HepG2 (cell line): Measurements from ENCODE around the gene GPR137. TPM values are rescaled to one million over a fixed set of nuclear protein-coding genes. Genes with fewer than 3 reads are reported as not detected.

Experiments
- ATAC-seq: fragments of 200-7000 bp; cut with Tn5 transposase; 3 replicates; pipeline ENCODE4 v1.9.1; 2020; ENCODE audit warnings: mild to moderate bottlenecking, moderate library complexity
- BruUV-seq: library from RNA; stranded (reverse); fragments of 400-500 nt; replicated peaks from 2 replicates; lab custom pipeline; 2021; lab: Mats Ljungman, UMichigan
- CTCF ChIA-PET: fragments of 300-600 bp; formaldehyde crosslinking; extraction: SDS; loops from one replicate; lab custom pipeline; 2021; ENCODE audit warnings: low total read pairs, inconsistent platforms, low intra/inter-chr PET ratio; lab: Yijun Ruan, JAX
- POLR2A ChIA-PET: fragments of 350-600 bp; sonication (Branson Sonifier 250); formaldehyde crosslinking; loops from one replicate; lab custom pipeline; 2020; ENCODE audit warnings: antibody characterized with exemption, inconsistent platforms; lab: Yijun Ruan, JAX
- DNase-seq: peaks from one replicate; pipeline ENCODE4 v3.0.0-alpha.2; 2015; ENCODE audit warnings: low spot score
- FAIRE-seq: peaks from 3 replicates; lab custom pipeline; 2011; peaks lifted over from hg19 to GRCh38; lab: Jason Lieb, UNC
- H2AFZ ChIP-seq: one replicate; pipeline ENCODE4 v1.6.1; 2011; ENCODE audit warnings: low read length, inconsistent platforms
- H3K27ac ChIP-seq: fragments of 300-600 bp; 3 replicates; pipeline ENCODE4 v1.8.0; 2011; ENCODE audit warnings: mixed run types, mild to moderate bottlenecking, mixed read lengths, low read length, inconsistent platforms; ENCODE audit not compliant: insufficient read depth; ENCODE audit errors: extremely low read length
- H3K27me3 ChIP-seq, 2 experiments: fragments of 200-600 bp in 1 of 2; 2 replicates in 1 of 2; 3 replicates in 1 of 2; pipeline versions ENCODE4 v1.6.0 to v1.8.0; 2011; ENCODE audit warnings: low read length in 2 of 2, mild to moderate bottlenecking in 2 of 2, moderate library complexity in 2 of 2, inconsistent platforms in 1 of 2; ENCODE audit not compliant: insufficient read depth in 2 of 2, control insufficient read depth in 1 of 2
- H3K36me3 ChIP-seq, 2 experiments: fragments of 200-600 bp in 1 of 2; replicated peaks in 1 of 2; 2 replicates in 1 of 2; 3 replicates in 1 of 2; pipeline versions ENCODE4 v1.5.1 to v1.8.0; 2011; ENCODE audit warnings: low read length in 2 of 2, inconsistent platforms in 1 of 2; ENCODE audit not compliant: insufficient read depth in 2 of 2, control insufficient read depth in 1 of 2
- H3K4me1 ChIP-seq: 2 replicates; pipeline ENCODE4 v1.5.1; 2012; ENCODE audit warnings: low read length, inconsistent platforms; ENCODE audit not compliant: insufficient read depth
- H3K4me2 ChIP-seq: 2 replicates; pipeline ENCODE4 v1.6.0; 2011; ENCODE audit warnings: low read depth, low read length, inconsistent platforms
- H3K4me3 ChIP-seq, 3 experiments: fragments of 200-600 bp in 1 of 3; sonication (generic), shearing (Covaris generic) in 1 of 3; replicated peaks in 1 of 3; 2 replicates each; pipeline ENCODE4 v1.5.1; 2011 to 2016; ENCODE audit warnings: low read length in 3 of 3, inconsistent platforms in 2 of 3, low read depth in 2 of 3, mild to moderate bottlenecking in 2 of 3, control low read depth in 1 of 3, mixed read lengths in 1 of 3; ENCODE audit not compliant: insufficient read depth in 1 of 3
- H3K79me2 ChIP-seq: one replicate; pipeline ENCODE4 v1.6.1; 2011; ENCODE audit warnings: low read length, inconsistent platforms; ENCODE audit not compliant: insufficient read depth
- H3K9ac ChIP-seq: 2 replicates; pipeline ENCODE4 v1.6.0; 2011; ENCODE audit warnings: mild to moderate bottlenecking, low read depth, low read length, inconsistent platforms; ENCODE audit not compliant: insufficient read depth
- H3K9me3 ChIP-seq: 2 replicates; pipeline ENCODE4 v1.5.1; 2012; ENCODE audit warnings: mild to moderate bottlenecking, low read length
- H4K20me1 ChIP-seq: 2 replicates; pipeline ENCODE4 v1.6.0; 2011; ENCODE audit warnings: inconsistent platforms, mild to moderate bottlenecking, low read length, moderate library complexity; ENCODE audit not compliant: insufficient read depth
- DZIP1 ChIP-seq: sonication (generic); formaldehyde crosslinking; IDR thresholded peaks from 2 replicates; pipeline ENCODE4 v1.5.0; 2020; ENCODE audit warnings: mild to moderate bottlenecking, missing genetic modification reagents
- EP300 ChIP-seq, 3 experiments: sonication (generic) in 1 of 3; formaldehyde crosslinking in 1 of 3; IDR thresholded peaks; 2 replicates each; pipeline versions ENCODE4 v1.5.1 to v1.6.1; 2011 to 2020; ENCODE audit warnings: low read depth in 2 of 3, low read length in 2 of 3, borderline replicate concordance in 1 of 3, improper control_type of control experiment in 1 of 3, mild to moderate bottlenecking in 1 of 3, missing genetic modification reagents in 1 of 3, moderate library complexity in 1 of 3
- PATZ1 ChIP-seq: sonication (generic); formaldehyde crosslinking; IDR thresholded peaks from 2 replicates; pipeline ENCODE4 v1.4.0; 2020; ENCODE audit warnings: missing genetic modification reagents
- U2AF1 ChIP-seq: fragments of 200-400 bp; formaldehyde crosslinking; optimal IDR thresholded peaks from 2 replicates; pipeline ENCODE3; 2017; ENCODE audit warnings: mild to moderate bottlenecking, low read depth, low read length
- ZNF337 ChIP-seq: sonication (generic); formaldehyde crosslinking; IDR thresholded peaks from 2 replicates; pipeline ENCODE4 v1.5.1; 2020; ENCODE audit warnings: missing genetic modification reagents, low read depth, mild to moderate bottlenecking, borderline replicate concordance
- ZNF691 ChIP-seq: sonication (generic); formaldehyde crosslinking; IDR thresholded peaks from 2 replicates; pipeline ENCODE4 v1.4.0; 2020; ENCODE audit warnings: missing genetic modification reagents, low read depth, mild to moderate bottlenecking, borderline replicate concordance
- ZNF891 ChIP-seq: sonication (generic); formaldehyde crosslinking; IDR thresholded peaks from 2 replicates; pipeline ENCODE4 v1.5.0; 2020; ENCODE audit warnings: mild to moderate bottlenecking, missing genetic modification reagents
- ZSCAN31 ChIP-seq: sonication (generic); formaldehyde crosslinking; IDR thresholded peaks from 2 replicates; pipeline ENCODE4 v1.5.0; 2020; ENCODE audit warnings: low read depth, mild to moderate bottlenecking, missing genetic modification reagents
- WGBS: methylation state at CpG from one replicate; pipeline ENCODE4 v1.1.6; 2017; ENCODE audit warnings: low lambda C conversion rate; 5-methylcytosine and 5-hydroxymethylcytosine counted together
- in situ Hi-C: cut with HindIII; loops from 2 replicates; pipeline ENCODE4 v1.10.0; 2017; ENCODE audit warnings: low pct_unique_long_range_greater_than_20kb; ENCODE audit not compliant: extremely low pct_ligation_motif_present
- intact Hi-C: fragments of 100-400 bp; cut with micrococcal nuclease; formaldehyde crosslinking; loops from one replicate; pipeline ENCODE4 v1.10.0; 2022; ENCODE audit not compliant: unreplicated experiment
- polyA plus RNA-seq, 8 experiments: library from polyadenylated mRNA; depleted of rRNA in 3 of 8; stranded (reverse) in 7 of 8; unstranded in 1 of 8; fragments of >200 nt; fragmentation: Illumina TruSeq in 4 of 8; extraction: Trizol in 4 of 8; gene quantifications; 2 replicates each; pipeline versions ENCODE4 v1.2.1 to v1.2.3, GENCODE V29; 2011 to 2016; ENCODE audit warnings: low read depth in 4 of 8, missing spikeins in 1 of 8, mixed read lengths in 1 of 8; ENCODE audit not compliant: insufficient read depth in 1 of 8
- total RNA-seq, 5 experiments: library from RNA; depleted of rRNA; stranded (reverse); fragments of >200 nt; fragmentation: Illumina TruSeq; extraction: Trizol; gene quantifications; 2 replicates each; pipeline ENCODE4 v1.2.3, GENCODE V29; 2016; ENCODE audit warnings: low read depth in 1 of 5

GPR137 gene
- total and polyA plus RNA-seq, 2 of the 13 experiments (the other 11 are each of a cell fraction or from before 2014, with no cell fraction given), result 8.5 to 13.2 TPM

DNA sequence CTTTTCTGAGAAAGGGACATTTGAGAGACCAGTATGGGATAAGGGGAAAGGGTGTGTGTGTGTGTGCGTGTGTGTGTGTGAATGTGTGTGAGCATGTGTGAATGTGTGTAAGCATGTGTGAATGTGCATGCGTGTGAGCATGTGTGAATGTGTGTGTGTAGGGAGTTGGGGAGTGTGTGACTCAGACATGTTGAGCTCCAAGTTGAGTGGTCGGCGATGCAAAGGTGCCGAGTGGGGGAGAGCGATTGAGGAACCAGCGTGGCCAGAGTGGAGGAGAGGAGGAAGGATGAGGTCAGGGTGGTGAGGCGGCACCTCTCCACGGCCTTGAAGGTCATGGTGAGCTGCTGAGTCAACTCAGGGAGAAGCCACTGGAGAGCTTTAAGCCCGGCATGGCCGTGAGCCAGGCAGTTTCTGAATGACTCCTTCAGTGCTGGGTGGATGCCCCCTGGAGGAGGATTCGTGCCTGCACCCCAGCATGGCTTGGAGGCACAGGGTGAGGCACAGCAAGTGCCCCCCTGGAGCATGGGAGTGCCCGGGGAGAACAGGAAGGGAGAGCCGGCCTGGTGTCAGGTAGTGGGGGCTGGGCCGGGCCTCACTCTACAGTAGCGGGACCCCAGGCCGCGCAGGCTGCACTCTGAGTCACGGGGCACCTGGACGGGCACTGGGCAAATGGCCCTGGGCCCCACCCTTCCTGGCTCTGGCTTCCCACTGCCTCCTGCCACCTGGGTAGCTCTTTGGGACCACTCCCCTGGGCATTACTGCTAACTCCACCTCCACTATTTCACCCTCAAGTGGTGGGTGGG lies 46.1 kb downstream of the GPR137 start (continued):
- TF ChIP-seq ZNF891 (CRISPR knock-in tag) (no peak), ZNF337 (no peak), EP300 (IDR thresholded peaks at IDR 0.05; ENCODE audit: low read depth in 2 of 2, low read length in 2 of 2) (no peak), EP300 (CRISPR knock-in tag; IDR thresholded peaks at IDR 0.05; ENCODE audit: borderline replicate concordance) (no peak), PATZ1 (CRISPR knock-in tag) (peak; percentile 51; the same call in 1 of the 2 replicates)

GRCh38 chr11:64333556-64333955 lies 47.9 kb downstream of the GPR137 start:
- Histone ChIP-seq H3K36me3 (no peaks in the 10 kb centered on the region), H2AFZ (no peak overlapping the region), H3K4me2 (no peak overlapping the region), H3K4me1 (peaks cover 22% of the 10 kb centered on the region), H3K9ac (no peak overlapping the region), H3K79me2 (no peaks in the 10 kb centered on the region), H3K27ac (no peak overlapping the region), H3K4me3 (no peak overlapping the region), H4K20me1 (no peaks in the 10 kb centered on the region), H3K27me3 (peaks cover 3 to 11% of the 10 kb centered on the region in 2 experiments; a peak in 3 of 5 replicates), H3K9me3 (no peaks in the 10 kb centered on the region)
- ATAC-seq (no peak), FAIRE-seq (no peak), DNase-seq (no peak)
- POLR2A ChIA-PET, result no interaction called here
- BruUV-seq, result no TSS peak
- 54% methylated on average over 8 of the region's 8 CpGs for WGBS
- CTCF ChIA-PET, result no interaction called here
- in situ Hi-C loops (no loop called here), intact Hi-C loops (no loop called here)
- TF ChIP-seq U2AF1 (no peak), ZNF691 (no peak), DZIP1 (no peak), ZSCAN31 (CRISPR knock-in tag) (no peak)
